Endometrium (tissue), 2 donors: ENCODE data around the gene RTN3.
"Not testable (repeated sequence)": the region's sequence is repeated elsewhere in the genome, so short reads cannot be mapped to it uniquely, and the experiment has no call there.

Experiments
- FAIRE-seq: peaks from 2 replicates; lab custom pipeline; 2012; peaks lifted over from hg19 to GRCh38; lab: Jason Lieb, UNC
- donor health status: control.
- donor health status: control.

Gene RTN3, protein sequence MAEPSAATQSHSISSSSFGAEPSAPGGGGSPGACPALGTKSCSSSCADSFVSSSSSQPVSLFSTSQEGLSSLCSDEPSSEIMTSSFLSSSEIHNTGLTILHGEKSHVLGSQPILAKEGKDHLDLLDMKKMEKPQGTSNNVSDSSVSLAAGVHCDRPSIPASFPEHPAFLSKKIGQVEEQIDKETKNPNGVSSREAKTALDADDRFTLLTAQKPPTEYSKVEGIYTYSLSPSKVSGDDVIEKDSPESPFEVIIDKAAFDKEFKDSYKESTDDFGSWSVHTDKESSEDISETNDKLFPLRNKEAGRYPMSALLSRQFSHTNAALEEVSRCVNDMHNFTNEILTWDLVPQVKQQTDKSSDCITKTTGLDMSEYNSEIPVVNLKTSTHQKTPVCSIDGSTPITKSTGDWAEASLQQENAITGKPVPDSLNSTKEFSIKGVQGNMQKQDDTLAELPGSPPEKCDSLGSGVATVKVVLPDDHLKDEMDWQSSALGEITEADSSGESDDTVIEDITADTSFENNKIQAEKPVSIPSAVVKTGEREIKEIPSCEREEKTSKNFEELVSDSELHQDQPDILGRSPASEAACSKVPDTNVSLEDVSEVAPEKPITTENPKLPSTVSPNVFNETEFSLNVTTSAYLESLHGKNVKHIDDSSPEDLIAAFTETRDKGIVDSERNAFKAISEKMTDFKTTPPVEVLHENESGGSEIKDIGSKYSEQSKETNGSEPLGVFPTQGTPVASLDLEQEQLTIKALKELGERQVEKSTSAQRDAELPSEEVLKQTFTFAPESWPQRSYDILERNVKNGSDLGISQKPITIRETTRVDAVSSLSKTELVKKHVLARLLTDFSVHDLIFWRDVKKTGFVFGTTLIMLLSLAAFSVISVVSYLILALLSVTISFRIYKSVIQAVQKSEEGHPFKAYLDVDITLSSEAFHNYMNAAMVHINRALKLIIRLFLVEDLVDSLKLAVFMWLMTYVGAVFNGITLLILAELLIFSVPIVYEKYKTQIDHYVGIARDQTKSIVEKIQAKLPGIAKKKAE

GRCh38 chr11:63681321-63682065 lies at the start of gene RTN3:
RTN3 (plus strand) TSS chr11:63681500; CDS start chr11:63681637, 137 bp downstream.
- FAIRE-seq: no peak

DNA sequence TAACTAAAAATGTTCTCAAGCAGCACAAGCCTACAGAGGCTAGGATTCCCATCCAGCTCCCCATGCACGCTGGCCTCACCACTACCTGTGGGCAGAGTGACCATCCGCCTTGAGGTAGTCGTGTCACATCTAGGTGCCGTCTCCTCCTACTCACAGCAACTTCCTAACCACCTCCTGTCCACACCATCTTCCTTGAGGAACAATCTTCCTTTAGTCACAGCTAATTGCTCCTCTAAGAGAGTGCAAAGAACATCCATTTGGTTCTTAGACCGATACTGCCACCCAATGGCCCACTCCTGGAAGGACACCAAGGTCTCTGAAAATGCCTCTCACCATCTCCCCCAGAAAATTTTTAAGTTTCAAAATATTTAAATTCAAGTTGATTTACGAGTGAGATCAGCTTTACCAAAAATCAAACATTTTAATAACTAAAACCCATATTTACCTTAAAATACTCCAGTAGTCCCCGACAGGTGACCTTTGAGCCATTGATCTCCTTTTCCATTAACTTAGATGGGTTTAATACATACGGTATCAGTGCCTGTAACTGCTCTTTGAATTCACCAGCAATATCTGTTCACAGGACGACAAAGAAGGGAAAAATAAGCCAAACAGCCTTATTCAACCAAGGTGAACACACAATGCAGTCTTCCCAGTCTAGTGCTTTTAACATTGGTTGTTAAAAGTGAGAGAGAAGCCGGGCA lies 45.4 kb upstream of the RTN3 start:
- no peak for FAIRE-seq

- not testable (repeated sequence) for FAIRE-seq
Measured at GRCh38 chr11:63638436-63638835, 42.9 kb upstream of the RTN3 start.

- peak; percentile 82 for FAIRE-seq
Measured at GRCh38 chr11:63639199-63639832, 42.0 kb upstream of the RTN3 start.

DNA sequence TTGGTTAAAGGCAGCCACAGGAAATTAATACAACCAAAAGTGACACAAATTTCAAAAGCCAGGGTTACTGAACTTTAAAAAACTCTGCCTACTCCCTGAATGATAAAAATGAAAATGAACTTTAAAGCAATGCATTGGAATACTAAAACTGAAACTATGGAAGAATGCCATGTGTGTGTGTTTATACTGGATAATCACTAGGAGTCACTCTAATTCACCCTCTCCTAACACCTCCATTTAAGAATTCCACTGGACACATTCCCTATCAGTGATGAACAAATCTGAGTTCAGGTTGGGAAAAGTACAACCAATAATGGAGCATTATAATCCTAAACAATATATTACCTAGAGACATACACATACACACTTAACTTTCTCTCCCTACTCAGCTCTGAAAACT lies 39.6 kb upstream of the RTN3 start:
- FAIRE-seq: no peak

DNA sequence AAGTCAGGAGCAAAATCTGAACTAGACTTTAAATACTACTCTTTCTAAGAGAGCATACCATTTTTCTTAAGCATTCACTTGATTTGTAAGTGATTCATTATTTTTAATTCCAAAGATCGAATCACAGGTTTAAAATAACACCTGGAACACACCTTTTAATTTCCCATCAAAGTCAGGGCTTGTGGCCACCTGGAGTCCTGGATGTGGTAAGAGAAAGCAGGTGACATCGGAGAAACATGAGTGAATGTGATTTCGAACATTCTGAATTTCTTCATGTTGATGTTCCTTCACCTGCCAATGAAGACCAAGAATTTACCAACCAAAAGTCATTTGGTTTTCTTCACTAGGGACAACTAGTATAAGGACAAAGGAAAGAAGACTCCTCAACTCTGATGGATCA lies 38.1 kb upstream of the RTN3 start:
- no peak for FAIRE-seq

GRCh38 chr11:63652671-63653070 lies 28.6 kb upstream of the RTN3 start:
- no peak for FAIRE-seq

DNA sequence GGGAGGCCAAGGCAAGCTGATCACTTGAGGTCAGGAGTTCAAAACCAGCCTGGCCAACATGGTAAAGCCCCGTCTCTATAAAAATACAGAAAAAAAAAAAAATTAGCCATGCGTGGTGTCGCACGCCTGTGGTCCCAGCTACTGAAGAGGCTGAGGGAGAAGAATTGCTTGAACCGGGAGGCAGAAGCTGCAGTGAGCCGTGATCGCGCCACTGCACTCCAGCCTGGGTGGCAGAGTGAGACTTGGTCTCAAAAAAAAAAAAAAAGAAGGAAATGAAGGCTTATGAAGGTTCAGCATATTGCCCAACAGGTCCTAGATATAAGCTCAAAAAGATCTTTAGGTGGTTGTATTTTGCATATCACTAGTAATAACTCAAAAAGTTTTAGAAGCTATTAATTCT lies 20.3 kb upstream of the RTN3 start:
- no peak for FAIRE-seq

GRCh38 chr11:63663809-63664208 lies 17.5 kb upstream of the RTN3 start:
- no peak for FAIRE-seq

DNA sequence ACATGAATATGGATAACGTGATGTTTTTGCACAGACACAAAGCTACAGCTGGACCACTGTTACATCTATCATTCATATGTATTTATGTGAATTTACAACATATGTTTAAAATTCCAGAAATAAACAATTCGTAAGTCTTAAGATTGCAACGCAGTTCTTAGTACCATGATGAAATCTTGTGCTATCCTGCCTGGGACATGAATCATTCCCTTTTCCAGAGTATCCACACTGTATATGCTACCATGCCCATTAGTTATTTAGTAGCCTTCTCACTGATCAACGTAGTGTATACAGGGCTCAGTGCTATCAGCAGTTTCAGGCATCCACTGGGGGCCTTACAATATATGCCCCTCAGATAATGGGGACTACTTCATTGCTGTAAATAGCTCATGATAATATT lies 14.4 kb upstream of the RTN3 start:
- FAIRE-seq: no peak

GRCh38 chr11:63667995-63668795 lies 13.1 kb upstream of the RTN3 start:
- FAIRE-seq: no peak

DNA sequence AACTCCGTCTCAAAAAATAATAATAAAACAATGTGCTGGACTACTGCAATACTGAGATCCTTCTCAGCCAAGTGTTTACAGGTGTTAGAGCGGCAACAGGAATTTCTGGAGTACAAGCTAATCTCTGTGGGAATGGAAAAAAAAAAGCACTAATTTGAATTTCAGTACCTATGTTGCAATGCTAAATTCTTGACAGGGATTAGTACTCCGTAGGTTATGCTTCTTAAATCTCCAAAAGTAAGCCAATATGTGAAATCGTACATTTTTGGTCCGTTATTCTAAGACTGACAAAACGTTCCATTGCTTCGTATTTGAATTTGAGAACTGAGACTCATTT lies 11.2 kb upstream of the RTN3 start:
- FAIRE-seq: no peak

DNA sequence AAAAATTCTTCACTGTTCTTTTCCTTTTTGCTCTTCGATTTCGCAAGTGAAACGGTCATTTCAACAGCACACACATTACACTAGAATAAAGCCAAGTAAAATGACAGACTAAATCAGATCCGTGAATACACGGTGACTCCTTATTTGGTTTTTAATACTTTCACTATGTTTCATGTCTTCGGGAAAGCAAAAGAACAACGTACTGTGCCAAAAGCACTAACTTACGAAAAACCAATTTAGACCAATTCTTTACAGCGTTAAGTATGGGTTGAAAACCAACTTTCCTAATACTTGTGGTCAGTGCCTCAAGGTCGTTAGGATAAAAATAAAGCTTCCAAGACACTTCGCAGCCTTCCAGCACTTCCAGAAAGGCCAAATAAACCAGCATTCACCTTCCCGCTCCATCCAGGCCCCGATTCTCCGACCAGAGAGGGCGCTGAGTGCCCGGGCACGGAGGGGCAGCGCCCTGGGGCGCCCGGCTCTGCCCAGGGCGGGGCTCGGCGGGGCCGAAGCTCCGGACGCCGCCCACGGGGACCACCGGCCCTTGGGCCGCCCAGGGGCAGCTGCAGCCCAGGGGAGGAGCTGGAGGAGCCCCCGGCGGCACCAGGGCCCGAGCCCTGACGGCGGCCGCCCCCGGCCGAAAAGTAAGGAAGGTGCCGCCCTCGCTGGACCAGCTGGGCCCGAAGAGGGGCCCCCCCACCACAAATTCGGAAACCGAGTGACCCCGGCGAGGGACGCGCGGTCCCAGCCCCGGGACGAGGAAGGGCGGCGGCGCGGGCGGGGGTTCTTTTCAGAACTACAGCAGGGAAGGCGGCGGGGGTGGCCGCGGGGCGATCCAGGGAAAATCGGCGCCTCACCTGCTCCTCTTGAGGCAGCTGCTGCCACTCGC lies 10.6 kb upstream of the RTN3 start:
- FAIRE-seq: no peak

- FAIRE-seq: no peak
Measured at GRCh38 chr11:63671322-63672155, 9.8 kb upstream of the RTN3 start, which contains the start of gene ATL3. ATL3 (minus strand) TSS chr11:63671376; CDS start chr11:63671335, 41 bp downstream.

GRCh38 chr11:63672156-63672463 lies 9.2 kb upstream of the RTN3 start:
- no peak for FAIRE-seq

GRCh38 chr11:63672936-63673539 lies 8.3 kb upstream of the RTN3 start:
- no peak for FAIRE-seq

DNA sequence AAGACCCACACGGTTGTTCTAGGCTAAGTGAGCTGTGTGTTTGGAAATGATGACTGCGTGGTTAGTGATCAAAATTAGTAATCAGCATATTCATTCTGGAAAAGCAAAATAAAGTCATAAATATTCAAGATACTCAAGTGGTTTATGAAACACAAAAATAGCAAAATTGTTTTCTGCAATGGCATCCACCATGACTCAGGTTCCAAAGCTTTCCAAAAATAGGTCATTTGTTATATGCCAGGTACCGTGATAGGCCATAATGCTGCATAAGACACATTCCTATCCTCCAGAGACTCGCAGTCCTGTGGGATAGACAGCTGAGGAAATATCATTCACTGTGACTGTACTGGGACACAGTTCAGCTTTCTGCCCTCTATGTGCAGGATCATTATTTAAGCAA lies 7.7 kb upstream of the RTN3 start:
- FAIRE-seq: no peak

- no peak for FAIRE-seq
Measured at GRCh38 chr11:63680834-63681320, 423 bp upstream of the RTN3 start.
